Trophoblast cell (in vitro differentiated cells and primary cell): ENCODE results near the gene DENND6A.

Experiments
- DNase-seq, 2 donors: peaks; one replicate each; pipeline ENCODE4 v3.0.0-alpha.2; 2016
- H2AFZ ChIP-seq: 2 replicates; pipeline ENCODE4 v1.6.1; 2013; ENCODE audit warnings: low read length, moderate library complexity, mild to moderate bottlenecking; ENCODE audit not compliant: insufficient read depth, poor library complexity
- H2AK5ac ChIP-seq: 2 replicates; pipeline ENCODE4 v1.6.1; 2013; ENCODE audit warnings: mild to moderate bottlenecking, low read length
- H2BK120ac ChIP-seq: 2 replicates; pipeline ENCODE4 v1.6.1; 2013; ENCODE audit warnings: low read length, mild to moderate bottlenecking, moderate library complexity; ENCODE audit not compliant: insufficient read depth, poor library complexity
- H2BK12ac ChIP-seq: 2 replicates; pipeline ENCODE4 v1.6.1; 2013; ENCODE audit warnings: mild to moderate bottlenecking, low read length, moderate library complexity
- H2BK5ac ChIP-seq: 2 replicates; pipeline ENCODE4 v1.6.1; 2013; ENCODE audit warnings: low read length, low read depth, moderate library complexity, mild to moderate bottlenecking; ENCODE audit not compliant: poor library complexity
- H3K14ac ChIP-seq: 2 replicates; pipeline ENCODE4 v1.6.1; 2013; ENCODE audit warnings: mild to moderate bottlenecking, low read length
- H3K18ac ChIP-seq: 2 replicates; pipeline ENCODE4 v1.6.1; 2013; ENCODE audit warnings: mild to moderate bottlenecking, low read length
- H3K23ac ChIP-seq: 2 replicates; pipeline ENCODE4 v1.6.1; 2013; ENCODE audit warnings: low read length
- H3K27ac ChIP-seq: 2 replicates; pipeline ENCODE4 v1.5.1; 2013; ENCODE audit warnings: low read depth, mild to moderate bottlenecking, inconsistent platforms, low read length, moderate library complexity
- H3K27me3 ChIP-seq: 2 replicates; pipeline ENCODE4 v1.6.1; 2013; ENCODE audit warnings: inconsistent platforms, mild to moderate bottlenecking, low read length, moderate library complexity; ENCODE audit not compliant: insufficient read depth
- H3K36me3 ChIP-seq, 2 experiments: 1 replicate in 1 of 2; 2 replicates in 1 of 2; pipeline ENCODE4 v1.6.1; 2013; ENCODE audit warnings: low read length in 2 of 2, mild to moderate bottlenecking in 2 of 2, moderate library complexity in 1 of 2; ENCODE audit not compliant: insufficient read depth in 2 of 2, control insufficient read depth in 1 of 2
- H3K4ac ChIP-seq: 2 replicates; pipeline ENCODE4 v1.6.1; 2013; ENCODE audit warnings: low read depth, mild to moderate bottlenecking, low read length, moderate library complexity
- H3K4me1 ChIP-seq, 2 experiments: 1 replicate in 1 of 2; 2 replicates in 1 of 2; pipeline ENCODE4 v1.6.1; 2013; ENCODE audit warnings: low read length in 2 of 2, mild to moderate bottlenecking in 2 of 2, moderate library complexity in 1 of 2; ENCODE audit not compliant: insufficient read depth in 2 of 2, control insufficient read depth in 1 of 2
- H3K4me2 ChIP-seq: 2 replicates; pipeline ENCODE4 v1.6.1; 2013; ENCODE audit warnings: inconsistent platforms, mild to moderate bottlenecking, low read length, moderate library complexity
- H3K4me3 ChIP-seq: 2 replicates; pipeline ENCODE4 v1.5.1; 2013; ENCODE audit warnings: mild to moderate bottlenecking, low read depth, low read length, inconsistent platforms
- H3K79me1 ChIP-seq: one replicate; pipeline ENCODE4 v1.6.1; 2013; ENCODE audit warnings: low read length
- H3K79me2 ChIP-seq: 2 replicates; pipeline ENCODE4 v1.6.1; 2013; ENCODE audit warnings: low read length, mild to moderate bottlenecking; ENCODE audit not compliant: control insufficient read depth, insufficient read depth, poor library complexity
- H3K9ac ChIP-seq: 2 replicates; pipeline ENCODE4 v1.6.1; 2013; ENCODE audit warnings: mild to moderate bottlenecking, low read length
- H3K9me3 ChIP-seq: 2 replicates; pipeline ENCODE4 v1.6.1; 2013; ENCODE audit warnings: low read depth, mild to moderate bottlenecking, control low read depth, inconsistent platforms, low read length; ENCODE audit not compliant: insufficient read depth
- H4K12ac ChIP-seq: 2 replicates; pipeline ENCODE4 v1.6.1; 2013; ENCODE audit warnings: low read depth, mild to moderate bottlenecking, low read length, moderate library complexity
- H4K8ac ChIP-seq: 2 replicates; pipeline ENCODE4 v1.6.1; 2013; ENCODE audit warnings: low read depth, mild to moderate bottlenecking, low read length, moderate library complexity
- H4K91ac ChIP-seq: one replicate; pipeline ENCODE4 v1.6.1; 2013; ENCODE audit warnings: low read depth, mild to moderate bottlenecking, low read length, moderate library complexity
- WGBS: extraction: QIAGEN DNeasy Blood & Tissue Kit; methylation state at CpG from one replicate; pipeline ENCODE4 v1.1.7; 2013; ENCODE audit warnings: missing lambda C conversion rate; ENCODE audit not compliant: insufficient read length, insufficient coverage; ENCODE audit errors: extremely low coverage; 5-methylcytosine and 5-hydroxymethylcytosine counted together

DENND6A gene

DNA sequence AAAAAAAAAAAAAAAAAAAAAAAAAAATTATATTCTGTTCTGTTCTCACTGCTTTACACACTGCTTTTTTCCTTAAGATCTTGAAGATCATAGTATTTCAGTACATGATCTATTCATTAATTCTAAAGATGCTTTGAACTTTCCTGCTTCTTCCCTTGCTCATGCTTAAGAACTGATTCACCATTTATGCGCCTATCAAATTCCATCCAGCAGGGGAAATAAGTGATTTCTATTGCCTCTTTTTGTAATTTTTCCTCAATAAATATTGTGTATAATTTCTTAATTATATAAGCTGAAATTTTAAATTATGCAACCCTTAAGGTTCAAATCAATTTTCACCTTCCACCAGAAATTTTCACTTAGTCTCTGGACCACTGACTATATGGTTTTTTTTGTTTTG is 10.6 kb downstream of the DENND6A start:
- Histone ChIP-seq H3K27me3 (no peaks in the 10 kb centered on the region), H3K18ac (no peak overlapping the region), H2BK120ac (no peak overlapping the region), H3K4me2 (no peak overlapping the region), H3K9ac (no peak overlapping the region), H3K4me1 (no peaks in the 10 kb centered on the region), H3K4me3 (no peak overlapping the region), H3K79me2 (no peaks in the 10 kb centered on the region), H3K36me3 (no peaks in the 10 kb centered on the region), H3K79me1 (no peaks in the 10 kb centered on the region), H4K8ac (no peak overlapping the region), H3K14ac (no peak overlapping the region), H4K12ac (no peak overlapping the region), H2BK5ac (no peak overlapping the region), H4K91ac (no peak overlapping the region), H3K23ac (no peak overlapping the region), H2BK12ac (no peak overlapping the region), H3K4ac (no peak overlapping the region), H2AK5ac (no peak overlapping the region), H3K27ac (no peak overlapping the region), H3K9me3 (no peaks in the 10 kb centered on the region), H2AFZ (no peak overlapping the region)
- peak in 1 of 2 donors; percentile 45 for DNase-seq
- no CpG with 5 or more reads among the region's 1 CpG for WGBS

GRCh38 chr3:57681691-57682090 is 11.2 kb downstream of the DENND6A start:
- Histone ChIP-seq H2BK12ac (no peak overlapping the region), H3K27ac (no peak overlapping the region), H3K79me2 (no peaks in the 10 kb centered on the region), H4K12ac (no peak overlapping the region), H2AFZ (no peak overlapping the region), H3K18ac (no peak overlapping the region), H3K9ac (no peak overlapping the region), H3K4me1 (no peaks in the 10 kb centered on the region), H3K27me3 (no peaks in the 10 kb centered on the region), H3K36me3 (no peaks in the 10 kb centered on the region), H3K4ac (no peak overlapping the region), H3K4me2 (no peak overlapping the region), H3K4me3 (no peak overlapping the region), H3K14ac (no peak overlapping the region), H4K8ac (no peak overlapping the region), H2BK120ac (no peak overlapping the region), H2BK5ac (no peak overlapping the region), H4K91ac (no peak overlapping the region), H3K9me3 (no peaks in the 10 kb centered on the region), H3K23ac (no peak overlapping the region), H3K79me1 (no peaks in the 10 kb centered on the region), H2AK5ac (no peak overlapping the region)
- no CpG with 5 or more reads among the region's 1 CpG for WGBS
- no peak for DNase-seq

DNA sequence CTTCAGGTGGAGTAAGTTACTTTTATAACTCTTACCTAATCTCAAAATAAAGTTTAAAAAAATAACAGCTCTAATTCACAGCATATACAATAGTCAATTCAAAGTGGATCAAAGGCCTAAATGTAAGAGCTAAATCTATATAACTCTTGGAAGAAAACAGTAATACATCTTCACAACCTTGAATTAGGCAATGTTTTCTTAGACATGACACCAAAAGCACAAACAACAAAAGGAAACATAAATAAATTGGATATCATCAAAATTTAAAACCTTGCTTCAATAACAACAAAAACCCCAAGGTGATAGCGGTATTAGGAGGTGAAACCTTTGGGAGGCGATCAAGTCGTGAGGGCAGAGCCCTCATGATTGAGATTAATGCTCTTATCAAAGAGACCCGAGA is 12.8 kb downstream of the DENND6A start:
- no peak overlapping the region for H3K4me2 ChIP-seq
- DNase-seq = no peak
- no peak overlapping the region for H3K23ac ChIP-seq
- WGBS = no CpG with 5 or more reads among the region's 4 CpGs
- no peak overlapping the region for H2BK12ac ChIP-seq
- no peaks in the 10 kb centered on the region for H3K79me2 ChIP-seq
- H4K8ac ChIP-seq = no peak overlapping the region
- no peak overlapping the region for H2AFZ ChIP-seq
- H3K79me1 ChIP-seq = no peaks in the 10 kb centered on the region
- no peak overlapping the region for H3K14ac ChIP-seq
- no peak overlapping the region for H2AK5ac ChIP-seq
- H3K4ac ChIP-seq = no peak overlapping the region
- no peak overlapping the region for H3K18ac ChIP-seq
- no peak overlapping the region for H3K4me3 ChIP-seq
- no peaks in the 10 kb centered on the region for H3K9me3 ChIP-seq
- no peak overlapping the region for H2BK5ac ChIP-seq
- H2BK120ac ChIP-seq = no peak overlapping the region
- no peak overlapping the region for H4K12ac ChIP-seq
- H3K9ac ChIP-seq = no peak overlapping the region
- H4K91ac ChIP-seq = no peak overlapping the region
- no peaks in the 10 kb centered on the region for H3K36me3 ChIP-seq
- no peaks in the 10 kb centered on the region for H3K4me1 ChIP-seq
- H3K27me3 ChIP-seq = no peaks in the 10 kb centered on the region
- no peak overlapping the region for H3K27ac ChIP-seq

- no peak for DNase-seq
- Histone ChIP-seq H3K27me3 (no peaks in the 10 kb centered on the region), H2AFZ (no peak overlapping the region), H2BK12ac (no peak overlapping the region), H3K4ac (no peak overlapping the region), H3K23ac (no peak overlapping the region), H3K9ac (no peak overlapping the region), H3K79me2 (no peaks in the 10 kb centered on the region), H3K27ac (no peak overlapping the region), H2AK5ac (no peak overlapping the region), H3K18ac (no peak overlapping the region), H3K79me1 (no peaks in the 10 kb centered on the region), H3K9me3 (no peaks in the 10 kb centered on the region), H4K8ac (no peak overlapping the region), H4K12ac (no peak overlapping the region), H3K4me3 (no peak overlapping the region), H3K36me3 (no peaks in the 10 kb centered on the region), H3K4me2 (no peak overlapping the region), H3K4me1 (no peaks in the 10 kb centered on the region), H2BK5ac (no peak overlapping the region), H4K91ac (no peak overlapping the region), H3K14ac (no peak overlapping the region), H2BK120ac (no peak overlapping the region)
These were observed 17.3 kb downstream of the DENND6A start for GRCh38 chr3:57675530-57675929.
